ENCODE results near the gene ZNF221.
"Not testable (repeated sequence)": the region's sequence is repeated elsewhere in the genome, so short reads cannot be mapped to it uniquely, and the experiment has no call there.

DNA sequence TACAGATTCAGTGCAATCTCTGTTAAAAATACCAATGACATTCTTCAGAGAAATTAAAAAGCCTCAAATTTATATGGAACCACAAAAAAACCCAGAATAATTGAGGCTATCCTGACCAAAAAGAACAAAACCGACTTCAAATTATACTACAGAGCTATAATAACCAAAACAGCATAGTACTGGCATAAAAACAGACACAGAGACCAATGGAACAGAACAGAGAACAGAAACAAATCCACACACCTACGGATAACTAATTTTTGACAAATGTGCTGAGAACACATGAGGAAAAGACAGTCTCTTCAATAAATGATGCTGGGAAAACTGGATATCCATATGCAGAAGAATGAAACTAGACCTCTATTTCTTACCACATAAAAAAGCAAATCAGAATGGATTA, 1.2 kb upstream of the ZNF221 start:
- TF ChIP-seq, protein P1, sequence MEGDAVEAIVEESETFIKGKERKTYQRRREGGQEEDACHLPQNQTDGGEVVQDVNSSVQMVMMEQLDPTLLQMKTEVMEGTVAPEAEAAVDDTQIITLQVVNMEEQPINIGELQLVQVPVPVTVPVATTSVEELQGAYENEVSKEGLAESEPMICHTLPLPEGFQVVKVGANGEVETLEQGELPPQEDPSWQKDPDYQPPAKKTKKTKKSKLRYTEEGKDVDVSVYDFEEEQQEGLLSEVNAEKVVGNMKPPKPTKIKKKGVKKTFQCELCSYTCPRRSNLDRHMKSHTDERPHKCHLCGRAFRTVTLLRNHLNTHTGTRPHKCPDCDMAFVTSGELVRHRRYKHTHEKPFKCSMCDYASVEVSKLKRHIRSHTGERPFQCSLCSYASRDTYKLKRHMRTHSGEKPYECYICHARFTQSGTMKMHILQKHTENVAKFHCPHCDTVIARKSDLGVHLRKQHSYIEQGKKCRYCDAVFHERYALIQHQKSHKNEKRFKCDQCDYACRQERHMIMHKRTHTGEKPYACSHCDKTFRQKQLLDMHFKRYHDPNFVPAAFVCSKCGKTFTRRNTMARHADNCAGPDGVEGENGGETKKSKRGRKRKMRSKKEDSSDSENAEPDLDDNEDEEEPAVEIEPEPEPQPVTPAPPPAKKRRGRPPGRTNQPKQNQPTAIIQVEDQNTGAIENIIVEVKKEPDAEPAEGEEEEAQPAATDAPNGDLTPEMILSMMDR (IDR thresholded peaks at IDR 0.05) = not testable (repeated sequence)
- not testable (repeated sequence) for TF ChIP-seq POLR2A (IDR thresholded peaks at IDR 0.05)
